GM21447 (cell line): Measurements from ENCODE around the gene FRK.
"Not testable (repeated sequence)": the region's sequence is repeated elsewhere in the genome, so short reads cannot be mapped to it uniquely, and the experiment has no call there.

Experiments used
- ATAC-seq: cut with Tn5 transposase; IDR thresholded peaks from one replicate; pipeline ENCODE4 v1.9.1; 2021; ENCODE audit not compliant: unreplicated experiment

FRK gene

GRCh38 chr6:115948751-115949150, 111.9 kb downstream of the FRK start:
- ATAC-seq, result no peak

- no peak for ATAC-seq
Measured at GRCh38 chr6:115947966-115948541, 112.6 kb downstream of the FRK start.

- no peak for ATAC-seq
Measured at GRCh38 chr6:115945812-115946211, 114.9 kb downstream of the FRK start.

- no peak for ATAC-seq
Measured at GRCh38 chr6:115945306-115945705, 115.4 kb downstream of the FRK start.

- not testable (repeated sequence) for ATAC-seq
Measured at GRCh38 chr6:115944829-115945228, 115.9 kb downstream of the FRK start.

- not testable (repeated sequence) for ATAC-seq
Measured at GRCh38 chr6:115937502-115937901, 123.2 kb downstream of the FRK start.

- no peak for ATAC-seq
Measured at GRCh38 chr6:115935361-115935760, 125.3 kb downstream of the FRK start.

GRCh38 chr6:115934829-115935228, 125.9 kb downstream of the FRK start:
- ATAC-seq, result no peak

- no peak for ATAC-seq
Measured at GRCh38 chr6:115934145-115934544, 126.5 kb downstream of the FRK start.

- ATAC-seq, result no peak
Measured at GRCh38 chr6:115932481-115932880, 128.2 kb downstream of the FRK start.

GRCh38 chr6:115928000-115928399, 132.7 kb downstream of the FRK start:
- ATAC-seq, result not testable (repeated sequence)

GRCh38 chr6:115922971-115923370, 137.7 kb downstream of the FRK start:
- ATAC-seq, result no peak

- no peak for ATAC-seq
Measured at GRCh38 chr6:115914098-115914497, 146.6 kb downstream of the FRK start.

GRCh38 chr6:115909923-115910546, 150.7 kb downstream of the FRK start:
- no peak for ATAC-seq

GRCh38 chr6:115908906-115909559, 151.7 kb downstream of the FRK start:
- ATAC-seq, result no peak

- no peak for ATAC-seq
Measured at GRCh38 chr6:115905471-115905870, 155.2 kb downstream of the FRK start.

- no peak for ATAC-seq
Measured at GRCh38 chr6:115902436-115902835, 158.3 kb downstream of the FRK start.

GRCh38 chr6:115901896-115902295, 158.8 kb downstream of the FRK start:
- no peak for ATAC-seq

- ATAC-seq, result peak; percentile 55
Measured at GRCh38 chr6:115899730-115900282, 160.9 kb downstream of the FRK start.

- no peak for ATAC-seq
Measured at GRCh38 chr6:115898246-115898645, 162.4 kb downstream of the FRK start.

GRCh38 chr6:115896538-115897129, 164.1 kb downstream of the FRK start:
- no peak for ATAC-seq
